ENCODE results near the gene IL34.

DNA sequence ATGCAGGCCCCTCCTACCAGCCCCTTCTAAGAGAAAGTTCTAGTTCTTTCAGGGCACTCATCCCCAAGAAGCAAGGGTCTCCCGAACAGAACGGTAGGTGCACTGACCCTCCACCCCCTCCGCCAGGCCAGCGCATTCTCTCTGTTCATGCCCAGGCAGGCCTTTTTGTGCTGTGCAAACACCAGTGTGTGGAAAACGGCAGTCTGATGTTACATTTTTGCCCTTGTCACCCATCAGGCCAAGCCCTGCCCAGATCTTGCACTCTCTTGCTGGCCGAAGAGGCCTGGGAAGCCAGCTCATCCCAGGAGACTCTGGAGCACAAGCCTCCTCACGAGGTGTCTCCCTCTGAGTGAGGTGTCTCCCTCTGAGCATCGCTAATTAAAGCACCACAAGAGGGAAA, 55.6 kb downstream of the IL34 start:
- TF ChIP-seq, protein P1, sequence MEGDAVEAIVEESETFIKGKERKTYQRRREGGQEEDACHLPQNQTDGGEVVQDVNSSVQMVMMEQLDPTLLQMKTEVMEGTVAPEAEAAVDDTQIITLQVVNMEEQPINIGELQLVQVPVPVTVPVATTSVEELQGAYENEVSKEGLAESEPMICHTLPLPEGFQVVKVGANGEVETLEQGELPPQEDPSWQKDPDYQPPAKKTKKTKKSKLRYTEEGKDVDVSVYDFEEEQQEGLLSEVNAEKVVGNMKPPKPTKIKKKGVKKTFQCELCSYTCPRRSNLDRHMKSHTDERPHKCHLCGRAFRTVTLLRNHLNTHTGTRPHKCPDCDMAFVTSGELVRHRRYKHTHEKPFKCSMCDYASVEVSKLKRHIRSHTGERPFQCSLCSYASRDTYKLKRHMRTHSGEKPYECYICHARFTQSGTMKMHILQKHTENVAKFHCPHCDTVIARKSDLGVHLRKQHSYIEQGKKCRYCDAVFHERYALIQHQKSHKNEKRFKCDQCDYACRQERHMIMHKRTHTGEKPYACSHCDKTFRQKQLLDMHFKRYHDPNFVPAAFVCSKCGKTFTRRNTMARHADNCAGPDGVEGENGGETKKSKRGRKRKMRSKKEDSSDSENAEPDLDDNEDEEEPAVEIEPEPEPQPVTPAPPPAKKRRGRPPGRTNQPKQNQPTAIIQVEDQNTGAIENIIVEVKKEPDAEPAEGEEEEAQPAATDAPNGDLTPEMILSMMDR (IDR thresholded peaks at IDR 0.05): no peak
- TF ChIP-seq POLR2AphosphoS5 (IDR thresholded peaks at IDR 0.05) (no peak), POLR2A (IDR thresholded peaks at IDR 0.05) (no peak), EP300 (IDR thresholded peaks at IDR 0.05; ENCODE audit: low read depth) (no peak)

All from transverse colon (tissue), 4 donors.